ENCODE data around the gene POMT2. TPM values are rescaled to one million over a fixed set of nuclear protein-coding genes. Genes with fewer than 3 reads are reported as not detected.
"Not testable (repeated sequence)": the region's sequence is repeated elsewhere in the genome, so short reads cannot be mapped to it uniquely, and the experiment has no call there.

Gene POMT2
- total RNA-seq, 2 experiments from 2014 or later: 7.6 to 8.2 TPM

DNA sequence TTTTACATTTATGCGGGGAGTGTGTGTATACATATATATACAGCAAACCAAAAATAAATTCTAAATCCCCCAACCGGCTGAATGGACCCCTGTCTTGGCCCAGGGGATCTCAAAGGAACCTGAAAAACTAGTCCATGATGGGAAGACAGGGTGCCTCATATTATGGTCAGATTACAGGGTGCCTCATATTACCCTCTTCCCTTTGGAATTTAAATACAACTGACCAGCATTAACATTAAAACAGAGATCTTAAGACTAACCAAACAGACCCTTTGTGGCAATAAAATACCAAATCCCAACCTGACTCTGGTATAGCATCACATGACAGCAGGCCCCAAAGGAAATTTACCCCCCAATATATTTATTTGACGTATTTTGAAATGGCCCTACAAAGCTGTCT, 17.2 kb upstream of the POMT2 start:
- Histone ChIP-seq H3K4me3 (ENCODE audit: low read length) (no peak overlapping the region), H3K36me3 (ENCODE audit: insufficient read depth, low read length) (peaks cover 29% of the 10 kb centered on the region), H3K27me3 (ENCODE audit: control insufficient read depth in 1 of 2, insufficient read depth in 2 of 2, low read length in 2 of 2) (no peaks in the 10 kb centered on the region), H3K4me1 (ENCODE audit: insufficient read depth, low read length) (no peaks in the 10 kb centered on the region), H3K27ac (ENCODE audit: low read depth in 1 of 2, low read length in 2 of 2) (no peak overlapping the region), H3K9me3 (ENCODE audit: control insufficient read depth in 1 of 2, insufficient read depth in 1 of 2, low read length in 2 of 2) (no peaks in the 10 kb centered on the region)
- Mint-ChIP-seq H3K9me3 (no peaks in the 10 kb centered on the region), H3K27ac (no peak overlapping the region), H3K27me3 (no peaks in the 10 kb centered on the region), H3K4me1 (ENCODE audit: low read depth) (no peaks in the 10 kb centered on the region), H3K4me3 (no peak overlapping the region), H3K36me3 (ENCODE audit: low read depth) (peaks cover 30% of the 10 kb centered on the region)
- no peak for DNase-seq
- no peak for ATAC-seq (ENCODE audit: poor library complexity)
- intact Hi-C loops (cut with DNase I, micrococcal nuclease): no loop called here
- CTCF ChIA-PET: no interaction called here
- POLR2A ChIA-PET: no interaction called here
- TF ChIP-seq, protein P1, sequence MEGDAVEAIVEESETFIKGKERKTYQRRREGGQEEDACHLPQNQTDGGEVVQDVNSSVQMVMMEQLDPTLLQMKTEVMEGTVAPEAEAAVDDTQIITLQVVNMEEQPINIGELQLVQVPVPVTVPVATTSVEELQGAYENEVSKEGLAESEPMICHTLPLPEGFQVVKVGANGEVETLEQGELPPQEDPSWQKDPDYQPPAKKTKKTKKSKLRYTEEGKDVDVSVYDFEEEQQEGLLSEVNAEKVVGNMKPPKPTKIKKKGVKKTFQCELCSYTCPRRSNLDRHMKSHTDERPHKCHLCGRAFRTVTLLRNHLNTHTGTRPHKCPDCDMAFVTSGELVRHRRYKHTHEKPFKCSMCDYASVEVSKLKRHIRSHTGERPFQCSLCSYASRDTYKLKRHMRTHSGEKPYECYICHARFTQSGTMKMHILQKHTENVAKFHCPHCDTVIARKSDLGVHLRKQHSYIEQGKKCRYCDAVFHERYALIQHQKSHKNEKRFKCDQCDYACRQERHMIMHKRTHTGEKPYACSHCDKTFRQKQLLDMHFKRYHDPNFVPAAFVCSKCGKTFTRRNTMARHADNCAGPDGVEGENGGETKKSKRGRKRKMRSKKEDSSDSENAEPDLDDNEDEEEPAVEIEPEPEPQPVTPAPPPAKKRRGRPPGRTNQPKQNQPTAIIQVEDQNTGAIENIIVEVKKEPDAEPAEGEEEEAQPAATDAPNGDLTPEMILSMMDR (IDR thresholded peaks at IDR 0.05): no peak

DNA sequence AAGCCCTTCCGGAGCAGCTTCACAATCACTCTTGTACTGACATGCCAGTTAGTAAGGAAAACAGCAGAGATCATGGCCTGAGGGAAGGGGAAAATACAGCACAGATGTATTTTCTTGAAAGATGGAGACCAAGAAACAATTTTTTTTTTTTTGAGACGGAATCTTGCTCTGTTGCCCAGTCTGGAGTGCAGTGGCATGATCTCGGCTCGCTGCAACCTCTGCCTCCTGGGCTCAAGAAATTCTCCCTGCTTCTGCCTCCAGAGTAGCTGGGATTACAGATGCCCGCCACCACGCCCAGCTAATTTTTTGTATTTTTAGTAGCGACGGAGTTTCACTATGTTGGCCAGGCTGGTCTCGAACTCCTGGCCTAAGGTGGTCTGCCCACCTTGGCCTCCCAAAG, 16.6 kb upstream of the POMT2 start:
- CTCF ChIA-PET: not testable (repeated sequence)

DNA sequence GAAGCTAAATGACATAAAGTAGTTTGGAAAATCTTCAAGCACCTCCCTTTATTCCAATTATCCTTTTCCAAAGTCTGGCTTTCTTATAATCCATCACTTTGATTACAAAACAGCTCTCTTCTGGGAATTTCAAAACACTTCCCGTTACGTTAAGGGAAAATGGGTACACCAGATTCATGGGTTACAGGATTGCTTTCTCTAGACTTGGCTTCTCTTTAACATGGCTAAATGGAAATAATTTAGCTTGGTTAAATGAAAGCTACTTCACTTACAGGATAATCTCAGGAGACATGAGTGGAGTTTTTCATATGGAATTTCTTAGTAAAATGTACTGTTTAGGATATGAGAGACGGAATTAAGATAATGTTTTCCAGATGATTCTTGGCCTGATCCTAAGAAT, 14.9 kb upstream of the POMT2 start:
- ATAC-seq (ENCODE audit: poor library complexity) (no peak), DNase-seq (no peak)
- no peaks in the 10 kb centered on the region for H3K4me1 Mint-ChIP-seq (ENCODE audit: low read depth)
- TF ChIP-seq, protein P1 (IDR thresholded peaks at IDR 0.05): no peak
- Histone ChIP-seq H3K4me1 (ENCODE audit: insufficient read depth, low read length) (no peaks in the 10 kb centered on the region), H3K4me3 (ENCODE audit: low read length) (no peak overlapping the region), H3K9me3 (ENCODE audit: control insufficient read depth in 1 of 2, insufficient read depth in 1 of 2, low read length in 2 of 2) (no peaks in the 10 kb centered on the region), H3K27ac (ENCODE audit: low read depth in 1 of 2, low read length in 2 of 2) (no peak overlapping the region), H3K27me3 (ENCODE audit: control insufficient read depth in 1 of 2, insufficient read depth in 2 of 2, low read length in 2 of 2) (no peaks in the 10 kb centered on the region), H3K36me3 (ENCODE audit: insufficient read depth, low read length) (peaks cover 10% of the 10 kb centered on the region)
- POLR2A ChIA-PET: no interaction called here
- intact Hi-C loops (cut with DNase I, micrococcal nuclease): no loop called here
- CTCF ChIA-PET: no interaction called here
- peaks cover 7% of the 10 kb centered on the region for H3K36me3 Mint-ChIP-seq (ENCODE audit: low read depth)
- no peaks in the 10 kb centered on the region for H3K9me3 Mint-ChIP-seq
- H3K27me3 Mint-ChIP-seq: no peaks in the 10 kb centered on the region
- H3K27ac Mint-ChIP-seq: no peak overlapping the region
- H3K4me3 Mint-ChIP-seq: no peak overlapping the region

More for the DNA sequence above, 16.6 kb upstream of the POMT2 start:
- H3K27ac ChIP-seq (ENCODE audit: low read depth in 1 of 2, low read length in 2 of 2); intact Hi-C loops (cut with DNase I, micrococcal nuclease); POLR2A ChIA-PET; H3K9me3 Mint-ChIP-seq; H3K4me1 ChIP-seq (ENCODE audit: insufficient read depth, low read length); ATAC-seq (ENCODE audit: poor library complexity); H3K27ac Mint-ChIP-seq; DNase-seq; H3K9me3 ChIP-seq (ENCODE audit: control insufficient read depth in 1 of 2, insufficient read depth in 1 of 2, low read length in 2 of 2); H3K4me3 ChIP-seq (ENCODE audit: low read length); H3K4me1 Mint-ChIP-seq (ENCODE audit: low read depth); H3K4me3 Mint-ChIP-seq; H3K27me3 Mint-ChIP-seq; H3K27me3 ChIP-seq (ENCODE audit: control insufficient read depth in 1 of 2, insufficient read depth in 2 of 2, low read length in 2 of 2): not testable (repeated sequence)
- peaks cover 23% of the 10 kb centered on the region for H3K36me3 ChIP-seq (ENCODE audit: insufficient read depth, low read length)
- peaks cover 23% of the 10 kb centered on the region for H3K36me3 Mint-ChIP-seq (ENCODE audit: low read depth)

DNA sequence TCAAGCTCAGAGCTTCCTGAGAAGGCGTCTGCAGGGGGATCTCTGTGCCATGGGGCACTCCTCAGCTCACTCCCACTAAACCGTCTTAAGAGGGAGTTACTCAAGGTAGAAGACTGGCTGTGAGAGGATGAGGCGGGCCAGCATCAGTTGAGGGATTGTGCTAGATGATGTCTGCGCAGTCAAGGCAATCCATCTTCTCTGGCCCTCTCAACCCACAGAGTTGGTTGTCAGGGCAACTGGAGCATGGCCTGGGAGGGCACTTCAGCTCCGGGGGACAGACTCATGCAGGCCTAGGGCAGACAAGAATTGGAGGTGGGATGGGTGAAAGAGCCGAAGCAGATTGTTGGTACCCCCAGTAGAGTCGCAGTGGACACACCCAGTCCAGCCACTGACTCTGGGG, 9.2 kb upstream of the POMT2 start:
- CTCF ChIA-PET: no interaction called here
- no peak overlapping the region for H3K27ac Mint-ChIP-seq
- intact Hi-C loops (cut with DNase I, micrococcal nuclease): no loop called here
- H3K36me3 ChIP-seq (ENCODE audit: insufficient read depth, low read length): no peaks in the 10 kb centered on the region
- H3K27me3 ChIP-seq (ENCODE audit: control insufficient read depth in 1 of 2, insufficient read depth in 2 of 2, low read length in 2 of 2): no peaks in the 10 kb centered on the region
- no peaks in the 10 kb centered on the region for H3K27me3 Mint-ChIP-seq
- no peaks in the 10 kb centered on the region for H3K4me1 Mint-ChIP-seq (ENCODE audit: low read depth)
- no peak overlapping the region for H3K27ac ChIP-seq (ENCODE audit: low read depth in 1 of 2, low read length in 2 of 2)
- POLR2A ChIA-PET: interaction anchor here (1.5 kb wide), 1 partner anchor 47 kb away, joined by 4 read pairs; the partner anchor contains the start of genes SAMD15 and TMED8
- no peaks in the 10 kb centered on the region for H3K4me1 ChIP-seq (ENCODE audit: insufficient read depth, low read length)
- H3K9me3 ChIP-seq (ENCODE audit: control insufficient read depth in 1 of 2, insufficient read depth in 1 of 2, low read length in 2 of 2): no peaks in the 10 kb centered on the region
- no peak overlapping the region for H3K4me3 Mint-ChIP-seq
- TF ChIP-seq, protein P1 (IDR thresholded peaks at IDR 0.05): no peak
- H3K9me3 Mint-ChIP-seq: no peaks in the 10 kb centered on the region
- ATAC-seq (ENCODE audit: poor library complexity) (no peak), DNase-seq (no peak)
- H3K4me3 ChIP-seq (ENCODE audit: low read length): no peak overlapping the region
- H3K36me3 Mint-ChIP-seq (ENCODE audit: low read depth): no peaks in the 10 kb centered on the region

Measured in CD4-positive, alpha-beta T cell (primary cell).